Suprapubic skin (tissue), 4 donors: ENCODE measurements around the gene IFT20. TPM values are rescaled to one million over a fixed set of nuclear protein-coding genes. Genes with fewer than 3 reads are reported as not detected.
"Not testable (repeated sequence)": the region's sequence is repeated elsewhere in the genome, so short reads cannot be mapped to it uniquely, and the experiment has no call there.

ENCODE experiments used
- DNase-seq, 2 donors: peaks; one replicate each; pipeline ENCODE4 v3.0.0-alpha.2; 2019; ENCODE audit warnings: low spot score in 2 of 2
- H3K27ac ChIP-seq: fragments of 200-600 bp; sonication (generic); one replicate; pipeline ENCODE4 v1.5.1; 2019
- H3K27me3 ChIP-seq: fragments of 200-600 bp; sonication (generic); one replicate; pipeline ENCODE4 v1.5.1; 2019
- H3K36me3 ChIP-seq: fragments of 200-600 bp; sonication (generic); one replicate; pipeline ENCODE4 v1.5.1; 2019
- H3K4me1 ChIP-seq: fragments of 200-600 bp; sonication (generic); one replicate; pipeline ENCODE4 v1.5.1; 2019
- H3K4me3 ChIP-seq: fragments of 200-600 bp; sonication (generic); one replicate; pipeline ENCODE4 v1.5.1; 2019; ENCODE audit warnings: mild to moderate bottlenecking
- H3K9me3 ChIP-seq: fragments of 200-600 bp; sonication (generic); one replicate; pipeline ENCODE4 v1.5.1; 2019
- CTCF ChIP-seq, 2 donors: fragments of 200-600 bp in 1 of 2; fragments of 450-650 bp in 1 of 2; sonication (generic) in 1 of 2; IDR thresholded peaks; one replicate each; pipeline ENCODE4 v1.5.1; 2016 to 2019; ENCODE audit warnings: antibody characterized with exemption in 2 of 2, mild to moderate bottlenecking in 1 of 2, moderate library complexity in 1 of 2
- EP300 ChIP-seq: sonication (generic); formaldehyde crosslinking; IDR thresholded peaks from one replicate; pipeline ENCODE4 v1.6.1; 2017; ENCODE audit warnings: antibody characterized with exemption
- POLR2A ChIP-seq, 2 donors: fragments of 450-650 bp; IDR thresholded peaks; one replicate each; pipeline ENCODE4 v1.6.1; 2017; ENCODE audit warnings: antibody characterized with exemption in 2 of 2, mild to moderate bottlenecking in 2 of 2, moderate library complexity in 2 of 2
- POLR2AphosphoS5 ChIP-seq, 3 donors: sonication (generic); formaldehyde crosslinking; IDR thresholded peaks; one replicate each; pipeline ENCODE4 v1.6.1; 2017; ENCODE audit warnings: antibody characterized with exemption in 3 of 3
- WGBS: methylation state at CpG from one replicate; pipeline ENCODE4 v1.1.5; 2018; 5-methylcytosine and 5-hydroxymethylcytosine counted together
- total RNA-seq, 4 donors: library from RNA; depleted of rRNA; stranded (reverse); fragments of >200 nt; gene quantifications; one replicate each; pipeline ENCODE4 v1.1.0, GENCODE V29; 2016

IFT20 gene
- total RNA-seq, 4 donors from 2014 or later = 31.5 to 52.1 (median 32.9) TPM

DNA sequence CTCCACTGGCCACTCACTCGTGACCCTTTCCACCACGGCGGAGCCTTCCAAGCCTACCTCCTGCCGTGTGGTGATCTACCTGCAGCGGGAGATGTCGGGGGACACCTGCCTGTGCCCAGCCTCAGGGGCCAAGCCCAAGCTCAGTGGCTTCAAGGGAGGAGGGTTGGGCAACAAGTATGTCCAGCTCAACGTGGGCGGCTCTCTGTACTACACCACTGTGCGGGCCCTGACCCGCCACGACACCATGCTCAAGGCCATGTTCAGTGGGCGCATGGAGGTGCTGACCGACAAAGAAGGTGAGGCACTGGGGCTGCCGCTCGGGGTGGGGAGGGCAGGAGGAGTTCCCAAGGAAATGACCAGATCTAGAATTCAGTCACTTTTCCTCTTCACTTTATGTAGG is 4.2 kb upstream of the IFT20 start:
- no peak overlapping the region for H3K27ac ChIP-seq
- no peaks in the 10 kb centered on the region for H3K27me3 ChIP-seq
- 93% methylated on average over 15 of the region's 15 CpGs for WGBS
- TF ChIP-seq POLR2AphosphoS5 (IDR thresholded peaks at IDR 0.05) = no peak
- TF ChIP-seq EP300 = no peak
- TF ChIP-seq CTCF (IDR thresholded peaks at IDR 0.05) = no peak
- no peak for TF ChIP-seq POLR2A (IDR thresholded peaks at IDR 0.05)
- H3K4me3 ChIP-seq = no peak overlapping the region
- H3K4me1 ChIP-seq = peaks cover 32% of the 10 kb centered on the region
- H3K9me3 ChIP-seq = no peaks in the 10 kb centered on the region
- DNase-seq = no peak
- H3K36me3 ChIP-seq = peaks cover 48% of the 10 kb centered on the region

GRCh38 chr17:28338769-28339212 is 3.5 kb upstream of the IFT20 start:
- not testable (repeated sequence) for H3K27ac ChIP-seq, H3K4me3 ChIP-seq, H3K27me3 ChIP-seq, DNase-seq, H3K9me3 ChIP-seq
- H3K36me3 ChIP-seq = peaks cover 41% of the 10 kb centered on the region
- peaks cover 38% of the 10 kb centered on the region for H3K4me1 ChIP-seq
- WGBS = 80% methylated on average over 8 of the region's 8 CpGs

GRCh38 chr17:28338056-28338768 is 2.9 kb upstream of the IFT20 start:
- Histone ChIP-seq H3K27ac (peak overlapping the region; percentile 9), H3K4me3 (no peak overlapping the region)
- TF ChIP-seq EP300 = no peak
- no peak for TF ChIP-seq POLR2A (IDR thresholded peaks at IDR 0.05)
- TF ChIP-seq POLR2AphosphoS5 (IDR thresholded peaks at IDR 0.05) = no peak
- TF ChIP-seq CTCF (IDR thresholded peaks at IDR 0.05) = no peak

DNA sequence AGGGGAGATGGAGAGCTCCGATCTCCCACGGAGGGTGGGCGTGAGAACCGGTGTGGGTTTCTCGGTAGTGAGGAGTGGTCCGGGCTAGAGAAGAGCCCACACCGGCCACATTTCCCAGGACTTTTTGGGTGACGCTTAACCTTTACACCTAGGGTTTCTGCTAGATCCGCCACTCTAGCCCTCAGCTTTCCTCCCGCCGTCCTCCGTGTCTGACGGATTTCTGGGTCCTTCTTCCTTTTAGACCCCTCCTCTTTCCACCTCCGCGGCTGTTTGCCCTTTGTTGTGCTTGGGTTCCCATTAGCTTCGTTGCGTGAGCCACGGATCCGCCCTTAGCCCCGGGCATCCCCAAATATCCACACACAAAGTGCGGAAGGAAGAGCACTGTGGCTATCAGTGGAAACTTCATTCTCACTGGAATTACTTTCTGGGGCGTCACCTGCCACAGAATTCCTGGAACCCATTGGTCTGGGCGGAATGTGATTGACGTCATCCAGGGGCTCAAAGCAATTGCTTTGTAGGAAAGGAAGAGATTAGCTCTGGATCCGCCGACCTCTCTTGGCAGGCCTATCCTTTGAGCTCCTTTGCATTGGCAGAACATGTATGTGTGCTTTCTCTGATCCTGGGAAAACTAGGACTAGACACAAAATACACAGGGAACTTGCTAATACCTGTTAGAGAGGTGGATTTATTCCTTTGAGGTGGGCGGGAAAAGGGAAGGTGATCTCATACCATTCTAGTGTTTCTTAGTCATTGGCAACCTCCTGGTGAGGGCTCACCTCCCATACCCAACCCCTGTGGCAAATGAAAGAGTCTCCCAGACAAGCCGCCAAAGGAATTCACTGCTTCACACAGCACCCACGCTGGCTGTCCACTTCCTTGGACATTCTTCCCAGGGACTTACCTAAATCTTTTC is 943 bp upstream of the IFT20 start:
- 6% methylated on average over 26 of the region's 29 CpGs for WGBS
- Histone ChIP-seq H3K4me1 (peaks cover 50% of the 10 kb centered on the region), H3K27ac (peak overlapping the region; percentile 98), H3K27me3 (no peaks in the 10 kb centered on the region), H3K36me3 (peaks cover 22% of the 10 kb centered on the region), H3K9me3 (no peaks in the 10 kb centered on the region), H3K4me3 (peak overlapping the region; percentile 87)
- TF ChIP-seq EP300 (no peak), POLR2AphosphoS5 (IDR thresholded peaks at IDR 0.05) (peak in 1 of 3 donors; percentile 51), CTCF (IDR thresholded peaks at IDR 0.05) (no peak), POLR2A (IDR thresholded peaks at IDR 0.05) (no peak)
- peak in 1 of 2 donors; percentile 86 for DNase-seq

More at GRCh38 chr17:28338056-28338768, 2.9 kb upstream of the IFT20 start:
- DNase-seq = no peak
- Histone ChIP-seq H3K36me3 (peaks cover 35% of the 10 kb centered on the region), H3K9me3 (no peaks in the 10 kb centered on the region), H3K27me3 (no peaks in the 10 kb centered on the region), H3K4me1 (peaks cover 44% of the 10 kb centered on the region)
- 83% methylated on average over 4 of the region's 5 CpGs for WGBS

DNA sequence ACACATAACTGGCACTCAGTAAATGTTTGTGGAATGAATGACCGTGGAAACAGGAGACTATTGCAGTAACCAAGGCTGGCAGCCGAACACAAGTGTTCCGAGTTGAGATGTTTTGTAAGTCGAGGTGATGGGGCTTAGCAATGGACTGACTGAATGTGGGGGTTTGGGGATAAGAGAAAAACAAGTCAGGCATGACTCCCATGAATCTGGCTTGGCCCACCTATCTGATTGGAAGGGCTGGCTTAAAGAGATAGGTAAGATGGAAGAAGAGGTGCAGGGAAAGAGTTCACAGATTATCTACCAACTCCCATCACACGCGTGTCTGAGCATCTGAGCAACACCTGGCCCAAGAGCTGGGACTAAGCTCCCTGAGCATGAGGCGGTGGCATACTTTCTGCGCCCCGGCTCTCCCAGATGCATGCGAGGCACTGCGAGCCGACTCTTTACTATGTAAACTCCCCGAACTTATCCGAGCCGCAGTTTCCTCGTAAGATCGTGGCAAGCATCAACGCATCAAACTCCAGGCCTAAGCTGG is 539 bp downstream of the IFT20 start:
- Histone ChIP-seq H3K4me1 (peaks cover 50% of the 10 kb centered on the region), H3K27ac (peak overlapping the region; percentile 98), H3K9me3 (no peaks in the 10 kb centered on the region), H3K27me3 (no peaks in the 10 kb centered on the region), H3K36me3 (peaks cover 17% of the 10 kb centered on the region), H3K4me3 (peak overlapping the region; percentile 87)
- WGBS = 13% methylated on average over 12 of the region's 18 CpGs
- DNase-seq = no peak
- TF ChIP-seq POLR2AphosphoS5 (IDR thresholded peaks at IDR 0.05) = no peak
- TF ChIP-seq CTCF (IDR thresholded peaks at IDR 0.05) = no peak
- no peak for TF ChIP-seq POLR2A (IDR thresholded peaks at IDR 0.05)
- TF ChIP-seq EP300 = no peak
